OCI-LY7 (cell line): ENCODE measurements around the gene HCFC1R1. TPM values are rescaled to one million over a fixed set of nuclear protein-coding genes. Genes with fewer than 3 reads are reported as not detected.
A peak's percentile ranks its signal among the peaks of the same experiment; 100 is the strongest.

ENCODE experiments used
- BruUV-seq: library from RNA; stranded (reverse); fragments of 400-500 nt; replicated peaks from 2 replicates; lab custom pipeline; 2021; lab: Mats Ljungman, UMichigan
- CTCF ChIA-PET: fragments of 300-600 bp; sonication (Branson Sonifier 250); formaldehyde crosslinking; loops from one replicate; lab custom pipeline; 2022; ENCODE audit warnings: antibody characterized with exemption; ENCODE audit not compliant: unreplicated experiment; lab: Charles Lee
- POLR2A ChIA-PET: fragments of 300-600 bp; sonication (Branson Sonifier 250); formaldehyde crosslinking; loops from one replicate; lab custom pipeline; 2022; ENCODE audit warnings: antibody characterized with exemption; lab: Charles Lee
- DNase-seq: peaks from one replicate; pipeline ENCODE4 v3.0.0-alpha.2; 2015; ENCODE audit warnings: low spot score
- H2AFZ ChIP-seq: fragments of 200-600 bp; sonication (generic), shearing (Covaris generic); 2 replicates; pipeline ENCODE4 v1.6.1; 2014; ENCODE audit warnings: mild to moderate bottlenecking, antibody characterized with exemption, low read length, moderate library complexity
- H3K27ac ChIP-seq: fragments of 200-600 bp; sonication (generic); 2 replicates; pipeline ENCODE4 v1.5.1; 2014; ENCODE audit warnings: mixed run types, low read depth, mild to moderate bottlenecking, moderate library complexity, low read length, inconsistent platforms; ENCODE audit not compliant: poor library complexity, severe bottlenecking
- H3K36me3 ChIP-seq: fragments of 200-600 bp; sonication (generic); 2 replicates; pipeline ENCODE4 v1.6.1; 2014; ENCODE audit warnings: mild to moderate bottlenecking, antibody characterized with exemption, low read length, moderate library complexity, mixed read lengths; ENCODE audit not compliant: insufficient read depth
- H3K4me1 ChIP-seq: fragments of 200-600 bp; sonication (generic); 2 replicates; pipeline ENCODE4 v1.5.1; 2014; ENCODE audit warnings: mild to moderate bottlenecking, low read length; ENCODE audit not compliant: insufficient read depth, poor library complexity, severe bottlenecking
- H3K4me2 ChIP-seq: fragments of 200-600 bp; sonication (generic); 2 replicates; pipeline ENCODE4 v1.6.1; 2014; ENCODE audit warnings: mild to moderate bottlenecking, low read length
- H3K4me3 ChIP-seq: fragments of 200-600 bp; sonication (generic); 2 replicates; pipeline ENCODE4 v1.5.1; 2014; ENCODE audit warnings: mild to moderate bottlenecking, low read depth, low read length; ENCODE audit not compliant: poor library complexity, severe bottlenecking
- H3K79me2 ChIP-seq: fragments of 200-600 bp; sonication (generic); 2 replicates; pipeline ENCODE4 v1.6.1; 2016; ENCODE audit warnings: low read depth, mild to moderate bottlenecking, low read length, moderate library complexity, mixed read lengths; ENCODE audit not compliant: insufficient read depth
- H3K9me2 ChIP-seq: fragments of 200-600 bp; sonication (generic); 2 replicates; pipeline ENCODE4 v1.6.1; 2016; ENCODE audit warnings: mild to moderate bottlenecking, low read length, mixed read lengths; ENCODE audit not compliant: insufficient read depth
- H3K9me3 ChIP-seq: fragments of 200-600 bp; sonication (generic); 2 replicates; pipeline ENCODE4 v1.6.1; 2014; ENCODE audit warnings: mild to moderate bottlenecking, mixed run types, low read length, mixed read lengths
- H4K20me1 ChIP-seq: fragments of 200-600 bp; sonication (generic); 2 replicates; pipeline ENCODE4 v1.6.1; 2014; ENCODE audit warnings: mild to moderate bottlenecking, antibody characterized with exemption, low read length, moderate library complexity, mixed read lengths; ENCODE audit not compliant: insufficient read depth
- EZH2phosphoT487 ChIP-seq: fragments of 200-600 bp; sonication (generic); IDR thresholded peaks from 2 replicates; pipeline ENCODE4 v1.6.1; 2018; ENCODE audit warnings: low read depth, borderline replicate concordance, mild to moderate bottlenecking, mixed run types, antibody characterized with exemption, low read length, moderate library complexity, mixed read lengths
- intact Hi-C: fragments of 100-400 bp; cut with micrococcal nuclease; formaldehyde crosslinking; loops from one replicate; pipeline ENCODE4 v1.10.0; 2022; ENCODE audit not compliant: unreplicated experiment
- total RNA-seq, 2 experiments: library from RNA; depleted of rRNA in 1 of 2; stranded (reverse); fragments of >200 nt in 1 of 2; shearing (Covaris generic) in 1 of 2; gene quantifications; 2 replicates each; pipeline ENCODE4 v1.2.3, GENCODE V29; 2014 to 2022
- TF ChIP-seq, protein P1 (sequence below): fragments of 200-600 bp; sonication (generic); conservative IDR thresholded peaks from 2 replicates; pipeline ENCODE4 v1.5.1; 2014; ENCODE audit warnings: mild to moderate bottlenecking, antibody characterized with exemption, low read length, moderate library complexity, mixed read lengths

HCFC1R1 gene
- total RNA-seq, 2 experiments from 2014 or later = 29.1 to 39.4 TPM

DNA sequence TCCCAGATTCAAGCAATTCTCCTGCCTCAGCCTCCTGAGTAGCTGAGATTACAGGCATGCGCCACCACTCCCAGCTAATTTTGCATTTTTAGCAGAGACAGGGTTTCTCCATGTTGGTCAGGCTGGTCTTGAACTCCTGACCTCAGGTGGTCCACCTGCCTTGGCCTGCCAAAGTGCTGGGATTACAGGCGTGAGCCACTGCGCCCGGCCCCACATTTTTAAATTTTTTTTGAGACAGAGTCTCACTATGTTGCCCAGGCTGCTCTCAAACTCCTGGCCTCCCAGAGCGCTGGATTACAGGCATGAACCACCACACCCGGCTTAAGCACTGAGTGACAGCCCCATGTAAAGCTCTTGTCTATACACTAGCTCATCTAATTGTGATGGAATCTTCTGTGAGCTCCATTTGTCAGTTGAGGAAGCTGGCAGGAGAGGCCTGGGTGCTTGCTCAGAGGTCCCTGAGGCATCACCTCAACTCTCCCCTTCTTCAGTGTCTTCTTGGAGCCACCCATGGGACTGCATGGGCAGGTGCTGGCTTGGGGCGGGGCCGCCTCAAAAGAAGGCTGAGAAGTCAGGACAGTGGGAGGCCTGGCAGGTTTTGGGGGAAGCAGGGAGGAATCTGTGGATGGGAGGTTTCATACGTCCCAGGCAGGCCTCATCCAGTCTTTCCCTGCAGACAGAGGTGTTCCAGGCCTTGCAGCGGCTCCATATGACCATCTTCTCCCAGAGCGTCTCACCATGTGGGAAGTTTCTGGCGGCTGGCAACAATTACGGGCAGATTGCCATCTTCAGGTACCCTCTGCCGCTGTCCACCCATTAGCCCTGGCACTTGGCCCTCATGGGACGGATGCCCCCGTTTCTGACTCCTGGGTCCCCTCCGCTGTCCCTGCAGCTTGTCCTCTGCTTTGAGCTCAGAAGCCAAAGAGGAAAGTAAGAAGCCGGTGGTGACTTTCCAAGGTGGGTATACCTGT, 1.6 kb upstream of the HCFC1R1 start:
- ChIA-PET CTCF (interaction anchor here (0.6 to 1.0 kb wide), 3 partner anchors 18 to 157 kb away, joined by 3 to 4 read pairs (median 3); no protein-coding TSS in a partner anchor), POLR2A (interaction anchor here (0.7 kb wide), 1 partner anchor 110 kb away, joined by 3 read pairs; no protein-coding TSS in a partner anchor)
- TF ChIP-seq, protein P1, sequence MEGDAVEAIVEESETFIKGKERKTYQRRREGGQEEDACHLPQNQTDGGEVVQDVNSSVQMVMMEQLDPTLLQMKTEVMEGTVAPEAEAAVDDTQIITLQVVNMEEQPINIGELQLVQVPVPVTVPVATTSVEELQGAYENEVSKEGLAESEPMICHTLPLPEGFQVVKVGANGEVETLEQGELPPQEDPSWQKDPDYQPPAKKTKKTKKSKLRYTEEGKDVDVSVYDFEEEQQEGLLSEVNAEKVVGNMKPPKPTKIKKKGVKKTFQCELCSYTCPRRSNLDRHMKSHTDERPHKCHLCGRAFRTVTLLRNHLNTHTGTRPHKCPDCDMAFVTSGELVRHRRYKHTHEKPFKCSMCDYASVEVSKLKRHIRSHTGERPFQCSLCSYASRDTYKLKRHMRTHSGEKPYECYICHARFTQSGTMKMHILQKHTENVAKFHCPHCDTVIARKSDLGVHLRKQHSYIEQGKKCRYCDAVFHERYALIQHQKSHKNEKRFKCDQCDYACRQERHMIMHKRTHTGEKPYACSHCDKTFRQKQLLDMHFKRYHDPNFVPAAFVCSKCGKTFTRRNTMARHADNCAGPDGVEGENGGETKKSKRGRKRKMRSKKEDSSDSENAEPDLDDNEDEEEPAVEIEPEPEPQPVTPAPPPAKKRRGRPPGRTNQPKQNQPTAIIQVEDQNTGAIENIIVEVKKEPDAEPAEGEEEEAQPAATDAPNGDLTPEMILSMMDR = no peak
- no peak for TF ChIP-seq EZH2phosphoT487
- Histone ChIP-seq H3K9me2 (no peaks in the 10 kb centered on the region), H3K4me1 (peaks cover 42% of the 10 kb centered on the region), H3K79me2 (no peaks in the 10 kb centered on the region), H2AFZ (no peak overlapping the region), H3K4me3 (no peak overlapping the region), H4K20me1 (no peaks in the 10 kb centered on the region; the same call in 1 of the 2 replicates), H3K36me3 (peaks cover 16% of the 10 kb centered on the region), H3K4me2 (no peak overlapping the region), H3K27ac (no peak overlapping the region), H3K9me3 (no peaks in the 10 kb centered on the region)
- intact Hi-C loops = no loop called here
- no peak for DNase-seq
- no TSS peak for BruUV-seq

DNA sequence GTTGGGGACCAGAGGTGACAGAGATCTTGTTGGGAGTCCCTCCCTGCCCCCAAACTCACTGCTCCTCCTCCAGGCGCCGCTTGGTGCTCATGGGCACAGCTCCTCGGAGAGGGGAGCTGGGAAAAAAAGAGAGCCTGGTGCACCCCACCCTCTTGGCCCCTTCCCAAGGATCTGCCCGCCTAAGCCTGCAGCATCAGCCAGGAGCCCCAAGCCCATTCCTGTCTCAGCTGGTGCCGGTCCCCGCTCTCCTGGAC, 400 bp downstream of the HCFC1R1 start:
- H2AFZ ChIP-seq = peak overlapping the region; percentile 61; the same call in 1 of the 2 replicates
- no peaks in the 10 kb centered on the region for H3K9me2 ChIP-seq
- peaks cover 38% of the 10 kb centered on the region for H3K4me1 ChIP-seq
- peak overlapping the region; percentile 72 for H3K4me3 ChIP-seq
- no peak for TF ChIP-seq EZH2phosphoT487
- TF ChIP-seq, protein P1 = no peak
- POLR2A ChIA-PET = interaction anchor here (0.5 to 1.2 kb wide), 2 partner anchors 51 to 112 kb away, joined by 3 to 4 read pairs; partner anchors contain the start of gene ZNF213
- intact Hi-C loops = no loop called here
- H3K27ac ChIP-seq = peak overlapping the region; percentile 67
- H4K20me1 ChIP-seq = no peaks in the 10 kb centered on the region
- DNase-seq = no peak
- no peaks in the 10 kb centered on the region for H3K79me2 ChIP-seq
- no TSS peak for BruUV-seq
- H3K9me3 ChIP-seq = no peaks in the 10 kb centered on the region
- CTCF ChIA-PET = no interaction called here
- peaks cover 16% of the 10 kb centered on the region for H3K36me3 ChIP-seq
- peak overlapping the region; percentile 92 for H3K4me2 ChIP-seq
